Measurements from ENCODE around the gene TOMM20.

Gene TOMM20

GRCh38 chr1:235133086-235133485 is 4.4 kb upstream of the TOMM20 start:
- no peak for DNase-seq

DNA sequence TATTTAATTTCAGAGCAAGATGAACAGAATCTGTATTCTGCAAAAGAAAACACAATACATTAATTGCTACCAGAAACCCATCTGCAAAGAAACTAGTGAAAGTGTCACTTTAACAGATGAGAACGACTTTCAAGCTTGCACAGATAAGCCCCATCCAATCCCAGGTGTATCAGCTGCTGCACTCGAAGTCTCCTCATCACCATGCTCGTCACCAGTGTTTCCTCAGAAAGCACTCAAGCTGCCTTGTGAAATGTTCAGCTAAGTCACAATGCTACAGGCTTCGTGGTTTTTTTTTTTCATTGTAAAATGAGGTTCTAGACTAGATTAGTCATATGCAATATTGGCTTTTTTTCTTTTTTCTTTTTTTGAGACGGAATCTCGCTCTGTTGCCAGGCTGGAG is 3.3 kb upstream of the TOMM20 start:
- DNase-seq, result no peak

DNA sequence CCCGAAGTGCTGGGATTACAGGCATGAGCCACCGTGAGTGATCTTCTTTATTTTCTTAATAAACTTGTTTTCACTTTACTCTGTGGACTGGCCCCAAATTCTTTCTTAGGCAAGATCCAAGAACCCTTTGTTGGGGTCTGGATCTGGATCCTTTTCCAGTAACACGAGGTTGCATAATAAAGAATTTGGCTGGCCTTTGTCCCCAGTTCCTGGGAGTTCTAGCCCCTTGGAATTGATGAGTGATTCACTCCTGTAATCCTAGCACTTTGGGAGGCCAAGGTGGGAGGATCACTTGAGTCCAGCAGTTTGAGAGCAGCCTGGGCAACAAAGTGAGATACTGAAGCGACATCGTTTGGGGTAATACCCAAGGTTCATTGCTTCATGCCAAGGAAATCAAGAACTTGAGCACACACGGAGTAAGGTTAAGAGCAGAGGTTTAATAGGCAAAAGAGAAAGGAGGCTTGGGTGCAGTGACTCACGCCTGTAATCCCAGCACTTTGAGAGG is 2.2 kb upstream of the TOMM20 start:
- DNase-seq, result no peak

DNA sequence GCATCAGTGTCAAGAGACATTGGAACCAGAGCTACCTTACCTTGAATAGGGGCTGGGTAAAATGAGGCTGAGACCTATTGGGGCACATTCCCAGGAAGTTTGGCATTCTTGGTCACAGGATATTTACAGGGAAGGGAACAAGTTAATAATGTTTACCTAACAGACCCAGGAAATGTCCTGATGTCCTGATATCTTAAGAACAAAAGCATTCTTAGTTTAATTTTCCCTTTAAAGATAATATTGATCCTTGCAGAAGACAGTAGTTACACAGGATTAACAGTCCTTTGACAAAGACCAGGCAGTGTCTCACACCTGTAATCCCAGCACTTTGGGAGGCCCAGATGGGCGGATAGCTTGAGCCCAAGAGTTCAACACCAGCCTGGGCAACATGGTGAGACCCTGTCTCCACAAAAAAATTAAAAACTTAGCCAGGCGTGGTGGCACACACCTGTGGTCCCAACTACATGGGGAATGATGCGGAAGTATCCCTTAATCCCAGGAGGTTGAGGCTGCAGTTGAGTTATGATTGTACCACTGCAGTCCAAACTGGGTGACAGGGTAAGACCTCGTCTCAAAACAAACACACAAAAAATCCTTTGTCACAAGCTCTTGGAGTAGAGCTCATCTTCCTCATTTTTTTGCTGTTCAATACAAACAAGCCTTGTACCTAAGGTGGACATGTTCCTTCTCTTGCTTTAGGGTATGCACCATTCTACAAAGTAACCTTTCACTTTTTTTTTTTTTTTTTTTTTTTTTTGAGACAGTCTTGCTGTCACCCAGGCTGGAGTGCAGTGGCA is 1.3 kb upstream of the TOMM20 start:
- DNase-seq, result no peak

DNA sequence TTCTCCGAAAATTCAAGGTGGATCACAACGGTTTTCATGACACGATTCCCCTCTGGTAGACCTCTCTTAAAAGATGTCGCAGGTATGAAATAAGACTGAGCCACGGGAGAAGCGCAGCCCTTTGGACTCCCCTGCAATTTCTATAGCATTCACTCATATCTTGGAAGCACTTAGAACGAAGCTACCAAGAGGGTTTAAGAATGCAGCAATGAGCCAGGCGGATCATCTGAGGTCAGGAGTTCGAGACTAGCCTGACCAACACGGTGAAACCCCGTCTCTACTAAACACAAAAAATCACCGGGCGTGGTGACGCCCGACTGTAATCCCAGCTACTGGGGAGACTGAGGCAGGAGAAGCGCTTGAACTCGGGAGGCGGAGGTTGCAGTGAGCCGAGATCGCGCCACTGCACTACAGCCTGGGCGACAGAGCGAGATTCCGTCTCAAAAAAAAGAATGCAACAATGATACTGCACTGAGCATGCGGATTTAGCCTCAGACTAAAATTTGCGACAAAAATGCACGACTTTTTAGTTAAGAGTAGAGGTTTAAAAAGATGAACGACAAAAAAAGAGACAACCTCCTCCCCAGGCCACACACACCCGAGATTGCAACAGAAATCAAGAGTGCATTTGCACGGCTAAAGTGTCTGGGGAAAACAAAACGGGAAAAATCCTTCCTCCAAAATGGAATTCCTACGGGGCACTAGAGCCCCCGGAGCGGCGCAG is 743 bp downstream of the TOMM20 start:
- no peak for DNase-seq

DNA sequence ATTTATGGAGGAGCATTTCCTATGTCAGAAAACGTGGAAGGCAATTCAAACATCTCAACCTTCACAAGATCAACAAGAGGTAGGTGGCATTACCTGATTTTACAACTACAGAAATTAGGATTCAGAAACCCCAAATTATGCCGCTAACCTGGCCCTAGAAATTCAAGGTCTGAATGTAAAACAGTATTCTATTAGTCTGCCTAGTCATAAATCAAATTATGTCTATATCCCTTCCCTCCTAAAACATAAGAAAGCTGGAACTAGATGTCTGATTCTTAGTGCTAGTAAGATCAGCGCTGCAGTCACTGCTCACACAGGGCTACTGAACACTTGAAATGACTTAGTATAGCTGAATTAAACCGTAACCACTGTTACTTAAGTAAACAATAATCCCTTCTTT is 1.4 kb downstream of the TOMM20 start:
- no peak for DNase-seq

- DNase-seq, result no peak
Observed at GRCh38 chr1:235124665-235125064, 4.0 kb downstream of the TOMM20 start.

- no peak for DNase-seq
Observed at GRCh38 chr1:235124111-235124510, 4.5 kb downstream of the TOMM20 start.

DNA sequence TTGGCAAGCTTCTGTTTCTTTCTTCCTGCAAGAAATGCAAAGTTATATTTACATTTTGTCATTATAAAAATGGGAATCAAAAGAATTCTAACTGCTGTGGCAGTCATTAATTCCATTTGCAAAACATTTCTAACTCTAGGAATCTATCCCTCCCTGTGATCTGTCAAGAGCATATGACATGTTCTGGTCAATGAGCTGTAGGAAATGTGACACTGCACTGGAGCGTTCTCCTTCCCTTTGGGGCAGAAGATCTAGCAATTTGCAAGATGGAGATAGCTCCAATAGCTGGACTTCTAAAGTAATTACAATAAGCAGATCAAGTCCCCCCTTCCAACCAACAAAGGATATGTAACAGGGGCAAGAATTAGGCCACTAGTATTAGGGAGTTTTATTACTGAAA is 6.3 kb downstream of the TOMM20 start:
- DNase-seq, result no peak

DNA sequence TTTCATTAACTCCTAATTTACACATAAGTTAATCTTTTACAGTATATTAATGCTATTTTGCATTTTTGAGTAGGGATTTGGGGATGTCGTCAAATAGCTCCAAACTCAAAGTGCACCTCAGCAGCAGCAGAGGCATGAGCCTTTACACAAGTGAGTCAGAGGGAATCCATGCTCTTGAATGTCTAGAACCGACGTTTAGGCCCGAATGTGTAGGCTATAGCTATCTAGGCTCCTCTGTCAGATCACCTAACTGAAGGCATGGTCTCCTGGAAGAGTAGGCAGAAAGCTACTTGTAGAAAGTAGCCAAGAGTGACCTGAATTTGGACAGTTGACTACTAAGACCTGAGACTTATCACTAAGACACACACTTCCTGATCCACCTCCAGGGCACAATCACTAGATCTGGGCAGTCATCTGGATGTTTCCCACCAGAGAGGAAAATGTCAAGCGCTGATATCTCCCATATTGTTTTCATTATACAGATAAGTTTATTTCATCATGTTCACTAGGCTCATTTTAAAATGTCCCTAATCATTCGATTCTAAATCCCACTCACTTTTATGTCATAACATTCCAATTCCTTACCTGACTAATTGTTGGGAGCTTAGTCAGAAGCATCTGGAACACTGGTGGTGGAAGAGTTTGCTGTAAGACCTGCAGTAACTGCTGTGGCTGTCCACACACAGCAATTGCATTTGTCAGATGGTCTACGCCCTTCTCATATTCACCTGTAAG is 15.3 kb downstream of the TOMM20 start:
- no peak for DNase-seq

- no peak for DNase-seq
Observed at GRCh38 chr1:235112297-235113182, 16.1 kb downstream of the TOMM20 start.

- no peak for DNase-seq
Observed at GRCh38 chr1:235111107-235111506, 17.5 kb downstream of the TOMM20 start.

- DNase-seq, result no peak
Observed at GRCh38 chr1:235108876-235109275, 19.8 kb downstream of the TOMM20 start.

DNA sequence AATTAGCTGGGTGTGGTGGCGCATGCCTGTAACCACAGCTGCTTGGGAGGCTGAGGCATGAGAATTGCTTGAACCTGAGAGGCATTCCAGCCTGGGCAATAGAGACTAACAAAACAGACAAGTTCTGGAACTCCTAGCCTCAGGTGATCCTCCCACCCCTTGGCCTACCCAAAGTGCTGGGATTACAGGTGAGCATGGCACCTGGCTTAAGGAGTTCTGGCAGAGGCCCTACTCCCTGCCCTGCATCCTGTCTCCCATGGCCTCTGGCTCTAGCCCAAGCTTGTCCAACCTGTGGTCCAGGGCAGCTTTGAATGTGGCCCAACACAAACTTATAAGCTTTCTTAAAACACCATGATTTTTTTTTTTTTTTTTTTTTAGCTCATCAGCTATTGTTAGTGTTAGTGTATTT is 20.4 kb downstream of the TOMM20 start:
- no peak for DNase-seq

GRCh38 chr1:235107368-235108184 is 21.1 kb downstream of the TOMM20 start:
- no peak for DNase-seq

DNA sequence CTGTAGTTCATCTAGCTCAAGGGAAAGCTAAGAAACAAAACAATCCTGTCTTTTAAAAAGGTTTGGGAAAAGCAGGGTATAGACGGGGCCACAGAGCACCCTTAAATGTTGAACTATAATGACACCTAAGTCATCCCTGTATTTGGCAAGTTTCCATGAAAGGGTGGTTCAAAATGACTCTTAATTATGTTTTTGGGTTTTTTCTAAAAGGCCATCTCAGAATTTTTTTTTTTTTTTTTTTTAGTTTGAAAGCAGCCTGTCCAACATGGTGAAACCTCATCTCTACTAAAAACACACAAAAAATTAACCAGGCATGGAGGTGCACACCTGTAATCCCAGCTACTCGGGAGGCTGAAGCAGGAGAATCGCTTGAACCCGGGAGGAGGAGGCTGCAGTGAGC is 22.2 kb downstream of the TOMM20 start:
- no peak for DNase-seq

DNA sequence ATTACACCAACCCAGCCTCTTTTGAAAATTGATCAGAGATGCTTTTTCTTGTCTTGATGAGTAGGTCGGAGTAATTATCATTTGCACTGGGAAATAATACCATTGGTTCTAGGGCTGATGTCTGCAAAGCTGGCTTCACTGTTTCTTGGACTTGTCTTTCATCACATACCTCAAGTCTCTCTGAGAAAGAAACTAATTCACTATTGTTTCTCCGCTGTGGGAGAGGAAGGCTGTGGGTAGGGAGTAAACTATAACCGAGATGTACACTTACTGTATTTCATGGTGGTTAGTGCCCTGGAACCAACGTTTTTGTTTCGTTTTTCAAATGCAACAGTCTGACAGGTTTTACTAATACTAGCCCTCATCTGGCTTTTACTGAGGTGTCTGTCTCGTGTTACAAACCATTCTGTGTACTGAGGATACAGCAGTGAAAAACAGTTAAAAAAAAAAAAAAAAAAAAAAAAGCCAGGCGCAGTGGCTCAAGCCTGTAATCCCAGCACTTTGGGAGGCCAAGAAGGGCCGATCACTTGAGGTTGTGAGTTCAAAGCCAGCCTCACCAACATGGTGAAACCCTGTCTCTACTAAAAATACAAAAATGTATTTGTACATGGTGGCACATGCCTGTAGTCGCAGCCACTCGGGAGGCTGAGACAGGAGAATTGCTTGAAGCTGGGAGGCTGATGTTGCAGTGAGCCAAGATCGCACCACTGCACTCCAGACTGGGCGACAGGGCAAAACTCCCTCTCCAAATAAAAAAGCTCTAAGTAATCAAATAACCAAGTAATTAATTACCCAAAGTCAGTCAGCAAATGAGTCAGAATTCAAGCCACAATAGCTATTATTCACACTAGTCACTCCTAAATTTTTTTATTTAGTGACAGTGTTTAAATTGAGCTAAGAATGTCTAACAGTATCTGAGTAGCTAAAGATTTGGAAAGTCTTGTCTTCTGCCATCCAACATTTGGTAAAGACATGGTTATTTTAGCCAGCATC is 23.3 kb downstream of the TOMM20 start:
- no peak for DNase-seq

DNA sequence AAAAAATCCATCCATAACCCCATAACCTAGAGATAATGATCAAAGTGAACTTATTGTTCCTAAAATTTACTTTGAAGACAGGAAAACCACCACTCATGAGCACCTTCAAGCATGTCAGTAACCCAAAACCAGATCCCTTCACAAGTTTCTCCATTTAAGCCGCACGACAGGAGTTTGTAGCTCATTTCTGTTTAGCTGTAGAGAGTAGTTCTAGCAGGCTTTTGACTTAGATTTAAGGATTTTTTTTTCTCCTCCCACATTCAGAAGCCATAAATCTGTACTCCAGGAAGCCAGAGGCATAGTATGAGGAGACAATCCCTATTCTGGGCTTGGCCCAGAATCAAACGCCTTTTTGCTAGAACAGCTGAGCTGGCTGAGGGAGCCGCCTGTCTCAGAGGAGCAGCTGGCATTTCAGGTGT is 25.6 kb downstream of the TOMM20 start:
- DNase-seq, result no peak

- no peak for DNase-seq
Observed at GRCh38 chr1:235102259-235102582, 26.4 kb downstream of the TOMM20 start.

DNA sequence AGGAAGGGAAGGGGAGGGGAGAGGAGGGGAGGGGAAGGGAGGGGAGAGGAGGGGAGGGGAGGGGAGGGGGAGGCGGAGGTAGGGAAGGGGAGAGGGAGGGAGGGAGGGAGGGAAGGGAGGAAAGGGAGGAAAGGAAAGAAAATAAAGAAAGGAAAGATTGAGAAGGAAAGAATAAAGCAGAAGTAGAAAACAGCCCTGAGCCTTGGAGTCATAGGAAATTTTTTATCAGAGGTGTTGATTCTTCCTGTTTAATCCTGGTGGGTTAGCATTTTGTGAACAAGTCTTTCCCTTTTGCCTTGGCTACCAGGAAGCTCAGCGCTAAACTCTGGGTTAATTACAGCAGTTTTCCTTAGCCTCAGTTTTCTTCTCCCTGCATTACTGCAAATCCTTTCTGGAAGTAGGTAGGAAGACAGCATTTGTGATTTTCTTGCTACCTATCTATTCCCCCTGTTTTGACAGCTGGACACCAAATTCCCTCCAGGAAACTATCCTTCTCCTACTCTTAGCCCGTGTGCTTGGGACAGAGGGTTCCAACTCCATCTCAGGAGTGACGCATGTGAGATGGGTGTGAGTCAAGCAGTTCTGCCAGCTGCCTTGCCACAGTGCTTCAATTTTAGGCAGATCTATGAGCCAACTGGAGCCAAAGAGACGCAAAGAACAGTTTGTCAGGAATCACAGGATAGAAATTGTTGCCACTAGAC is 26.9 kb downstream of the TOMM20 start:
- DNase-seq, result no peak

Measured in stimulated activated CD4-positive, alpha-beta T cell treated with anti-CD3 and anti-CD28 coated beads, Interleukin-2, amount 100 ng/mL, for 48 hours (primary cell).